Aorta (tissue), 5 donors: Measurements from ENCODE around the gene THADA. TPM values are rescaled to one million over a fixed set of nuclear protein-coding genes. Genes with fewer than 3 reads are reported as not detected.
A peak's percentile ranks its signal among the peaks of the same experiment; 100 is the strongest.
"Not testable (repeated sequence)": the region's sequence is repeated elsewhere in the genome, so short reads cannot be mapped to it uniquely, and the experiment has no call there.

ENCODE experiments used
- ATAC-seq: fragments of 200-7000 bp; cut with Tn5 transposase; one replicate; pipeline ENCODE4 v1.9.1; 2022; ENCODE audit warnings: moderate library complexity; ENCODE audit not compliant: low FRiP score
- DNase-seq, 2 donors: peaks; one replicate each; pipeline ENCODE4 v3.0.0-alpha.2; 2020
- H3K27ac ChIP-seq, 2 donors: one replicate each; pipeline ENCODE4 v1.5.1; 2013; ENCODE audit warnings: low read length in 2 of 2, mild to moderate bottlenecking in 2 of 2, moderate library complexity in 2 of 2, control low read depth in 1 of 2, inconsistent platforms in 1 of 2, low read depth in 1 of 2
- H3K27me3 ChIP-seq, 2 donors: one replicate each; pipeline ENCODE4 v1.6.1; 2013; ENCODE audit warnings: control low read depth in 1 of 2, low read length in 1 of 2, mild to moderate bottlenecking in 1 of 2, moderate library complexity in 1 of 2; ENCODE audit not compliant: insufficient read depth in 2 of 2, control insufficient read depth in 1 of 2
- H3K36me3 ChIP-seq, 2 donors: one replicate each; pipeline ENCODE4 v1.6.1; 2013; ENCODE audit warnings: control low read depth in 1 of 2, low read length in 1 of 2, mild to moderate bottlenecking in 1 of 2; ENCODE audit not compliant: insufficient read depth in 2 of 2, control insufficient read depth in 1 of 2
- H3K4me1 ChIP-seq, 2 donors: one replicate each; pipeline ENCODE4 v1.6.1; 2013; ENCODE audit warnings: low read length in 2 of 2, control low read depth in 1 of 2, mild to moderate bottlenecking in 1 of 2, moderate library complexity in 1 of 2; ENCODE audit not compliant: insufficient read depth in 2 of 2, control insufficient read depth in 1 of 2
- H3K4me3 ChIP-seq, 2 donors: one replicate each; pipeline ENCODE4 v1.5.1; 2013; ENCODE audit warnings: low read length in 2 of 2, control low read depth in 1 of 2, mild to moderate bottlenecking in 1 of 2
- H3K9me3 ChIP-seq: one replicate; pipeline ENCODE4 v1.6.1; 2013; ENCODE audit warnings: mild to moderate bottlenecking, low read length; ENCODE audit not compliant: control insufficient read depth
- WGBS, 2 donors: extraction: QIAGEN DNeasy Blood & Tissue Kit; methylation state at CpG; one replicate each; pipeline ENCODE4 v1.1.7; 2013; 5-methylcytosine and 5-hydroxymethylcytosine counted together
- intact Hi-C, 2 donors: fragments of 100-400 bp; cut with DNase I; formaldehyde crosslinking; loops; one replicate each; pipeline versions ENCODE4 v1.14.2 to v1.15.0; 2022
- polyA plus RNA-seq, 2 donors: library from polyadenylated mRNA; stranded (reverse); fragments of 200-250 nt; gene quantifications; one replicate each; pipeline ENCODE4 v1.2.3, GENCODE V29; 2013
- total RNA-seq, 2 donors: library from RNA; stranded (reverse); fragmentation: NEBNext Ultra II Directional; extraction: Animal tissue kit (Norgen Biotek cat#: 25700); gene quantifications; one replicate each; pipeline ENCODE4 v1.2.1, GENCODE V29; 2021
- donor health status: healthy with polysubstance abuse.
- donor health status: Bipolar disorder and iron deficiency.
- donor health status: DM: no; HTN: no; CAD: no.
- donor health status: DM: no; HTN: no; CAD: no.
- donor health status: DM: yes; HTN: yes; CAD: no.

THADA gene
- total and polyA plus RNA-seq, 4 donors = 12.4 to 38.5 (median 25.0) TPM

- Histone ChIP-seq H3K4me3 (no peak overlapping the region), H3K27me3 (no peaks in the 10 kb centered on the region), H3K9me3 (no peaks in the 10 kb centered on the region), H3K27ac (no peak overlapping the region), H3K4me1 (no peaks in the 10 kb centered on the region), H3K36me3 (peaks cover 5 to 6% of the 10 kb centered on the region in 2 donors)
- intact Hi-C loops = no loop called here
- no peak for ATAC-seq
- 92 to 96% methylated on average over 1 of the region's 1 CpG for WGBS, 2 donors
- DNase-seq = no peak
These were observed 38.6 kb downstream of the THADA start for GRCh38 chr2:43557196-43557595.

GRCh38 chr2:43556256-43556655 lies 39.6 kb downstream of the THADA start:
- intact Hi-C loops = no loop called here
- Histone ChIP-seq H3K4me3 (no peak overlapping the region), H3K27me3 (no peaks in the 10 kb centered on the region), H3K27ac (no peak overlapping the region), H3K9me3 (no peaks in the 10 kb centered on the region), H3K36me3 (peaks cover 5 to 6% of the 10 kb centered on the region in 2 donors), H3K4me1 (no peaks in the 10 kb centered on the region)
- WGBS, 2 donors = 90 to 94% methylated on average over 5 of the region's 5 CpGs
- ATAC-seq (no peak), DNase-seq (no peak)

GRCh38 chr2:43553341-43553855 lies 42.4 kb downstream of the THADA start:
- no peak for ATAC-seq
- intact Hi-C loops = no loop called here
- WGBS, 2 donors = 67 to 70% methylated on average over 3 of the region's 3 CpGs

GRCh38 chr2:43551990-43552389 lies 43.8 kb downstream of the THADA start:
- peaks cover 2 to 5% of the 10 kb centered on the region in 2 donors for H3K36me3 ChIP-seq
- no peaks in the 10 kb centered on the region for H3K4me1 ChIP-seq
- ATAC-seq (no peak), DNase-seq (no peak)
- intact Hi-C loops = no loop called here
- WGBS, 2 donors = 95 to 96% methylated on average over 2 of the region's 2 CpGs
- no peak overlapping the region for H3K27ac ChIP-seq
- no peaks in the 10 kb centered on the region for H3K27me3 ChIP-seq
- H3K9me3 ChIP-seq = no peaks in the 10 kb centered on the region
- H3K4me3 ChIP-seq = no peak overlapping the region

More at GRCh38 chr2:43553341-43553855, 42.4 kb downstream of the THADA start:
- Histone ChIP-seq H3K27ac (no peak overlapping the region), H3K27me3 (no peaks in the 10 kb centered on the region), H3K36me3 (peaks cover 2 to 5% of the 10 kb centered on the region in 2 donors), H3K4me3 (no peak overlapping the region), H3K4me1 (no peaks in the 10 kb centered on the region), H3K9me3 (no peaks in the 10 kb centered on the region)
- DNase-seq = no peak

- H3K9me3 ChIP-seq, ATAC-seq, H3K4me3 ChIP-seq, H3K36me3 ChIP-seq, DNase-seq, intact Hi-C loops, H3K27ac ChIP-seq, H3K27me3 ChIP-seq, H3K4me1 ChIP-seq: not testable (repeated sequence)
- 95% methylated on average over 14 of the region's 14 CpGs for WGBS, 2 donors
These were observed 47.5 kb downstream of the THADA start for GRCh38 chr2:43548381-43548780.

GRCh38 chr2:43542285-43542933 lies 53.4 kb downstream of the THADA start:
- Histone ChIP-seq H3K9me3 (no peaks in the 10 kb centered on the region), H3K36me3 (no peaks in the 10 kb centered on the region), H3K4me1 (peaks cover 2 to 17% of the 10 kb centered on the region in 2 donors), H3K27ac (no peak overlapping the region), H3K4me3 (no peak overlapping the region), H3K27me3 (no peaks in the 10 kb centered on the region)
- ATAC-seq (peak; percentile 72), DNase-seq (no peak)
- 19 to 24% methylated on average over 3 of the region's 3 CpGs for WGBS, 2 donors
- intact Hi-C loops = loop anchor here (5.0 kb wide), 4 partner anchors 55 to 595 kb away; no protein-coding TSS in a partner anchor

GRCh38 chr2:43541165-43541564 lies 54.7 kb downstream of the THADA start:
- Histone ChIP-seq H3K4me3 (no peak overlapping the region), H3K36me3 (no peaks in the 10 kb centered on the region), H3K4me1 (peaks cover 2 to 17% of the 10 kb centered on the region in 2 donors), H3K27ac (peak overlapping the region; percentile 30 to 80), H3K9me3 (no peaks in the 10 kb centered on the region), H3K27me3 (no peaks in the 10 kb centered on the region)
- ATAC-seq (no peak), DNase-seq (no peak)
- intact Hi-C loops = loop anchor here (2.0 to 5.0 kb wide), 5 partner anchors 54 to 594 kb away; partner anchors contain the start of gene ZFP36L2 (in 1 of the 2)
- 19 to 27% methylated on average over 6 of the region's 6 CpGs for WGBS, 2 donors

- Histone ChIP-seq H3K4me1 (peaks cover 2 to 17% of the 10 kb centered on the region in 2 donors), H3K27me3 (no peaks in the 10 kb centered on the region), H3K4me3 (no peak overlapping the region), H3K27ac (peak overlapping the region in 1 of 2 donors; percentile 30), H3K9me3 (no peaks in the 10 kb centered on the region), H3K36me3 (no peaks in the 10 kb centered on the region)
- WGBS, 2 donors = 7 to 13% methylated on average over 4 of the region's 4 CpGs
- intact Hi-C loops = loop anchor here (2.0 to 5.0 kb wide), 5 partner anchors 53 to 593 kb away; partner anchors contain the start of gene ZFP36L2 (in 1 of the 2)
- peak; percentile 92 for ATAC-seq
- DNase-seq = peak in 1 of 2 donors; percentile 78
These were observed 55.6 kb downstream of the THADA start for GRCh38 chr2:43540021-43540779.
